Smooth muscle cell of the brain vasculature (primary cell): ENCODE data around the gene THTPA.

Source experiments
- DNase-seq: peaks from one replicate; pipeline ENCODE4 v3.0.0-alpha.2; 2012; ENCODE audit warnings: low read depth, low spot score

The THTPA gene

DNA sequence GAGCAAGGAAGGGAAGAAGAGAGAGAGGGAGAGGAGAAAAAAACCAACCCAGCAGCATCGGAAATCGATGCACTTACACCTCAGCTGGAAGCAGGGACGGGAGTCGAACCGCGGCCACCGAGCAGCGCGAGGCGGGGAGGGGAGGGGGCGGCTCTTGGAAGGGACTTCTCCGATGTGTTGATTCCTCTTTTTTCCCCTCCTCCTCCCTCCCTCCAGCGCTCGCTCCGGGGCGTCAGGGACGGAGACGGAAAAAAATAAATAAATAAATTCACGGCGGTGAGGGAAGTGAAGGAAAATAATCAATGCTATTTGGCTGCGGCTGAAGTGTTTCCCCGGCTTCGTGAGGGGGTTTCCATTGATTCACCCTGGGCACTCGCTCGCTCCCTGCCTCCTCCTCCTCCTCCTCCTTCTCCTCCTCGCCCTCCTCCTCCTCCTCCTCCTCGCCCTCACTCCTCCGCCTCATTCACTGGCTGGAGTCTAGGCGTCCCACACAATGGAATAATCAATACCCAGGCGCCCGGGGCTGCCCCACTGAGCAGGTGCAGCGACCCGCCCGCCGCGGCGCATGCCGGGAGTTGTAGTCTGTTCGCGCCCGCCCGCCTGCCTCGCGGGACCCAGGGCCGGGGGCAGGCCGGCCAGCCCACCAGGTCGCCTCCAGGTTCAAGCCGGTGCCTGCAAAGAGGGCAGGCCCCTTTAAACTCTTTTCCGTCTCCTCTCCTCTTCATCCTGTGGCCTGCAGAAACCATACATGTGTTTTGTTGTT is 4.6 kb upstream of the THTPA start, which contains the start of gene ZFHX2:
TSS of gene ZFHX2 (minus strand) at position 500 of the 763 bp plus-strand sequence. CDS start 16,440 bp downstream, outside the sequence.
- DNase-seq, result no peak

DNA sequence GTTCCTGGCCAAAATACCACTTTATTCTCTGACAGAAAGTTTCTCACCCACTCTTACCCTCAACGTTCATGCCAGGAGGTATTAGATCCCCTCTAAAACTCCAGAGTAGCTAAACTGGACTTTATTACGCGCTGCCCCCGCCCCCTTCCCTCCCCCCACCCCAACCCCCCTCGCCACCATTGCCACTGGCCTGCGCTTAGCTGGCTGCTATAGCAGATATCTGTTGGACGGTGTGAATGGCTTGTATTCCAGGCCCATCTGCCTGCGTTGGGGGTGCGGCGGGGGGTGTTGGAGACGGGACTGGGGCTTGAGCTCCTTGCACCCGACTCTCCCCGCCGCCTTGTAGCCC is 564 bp upstream of the THTPA start:
- DNase-seq, result no peak

DNA sequence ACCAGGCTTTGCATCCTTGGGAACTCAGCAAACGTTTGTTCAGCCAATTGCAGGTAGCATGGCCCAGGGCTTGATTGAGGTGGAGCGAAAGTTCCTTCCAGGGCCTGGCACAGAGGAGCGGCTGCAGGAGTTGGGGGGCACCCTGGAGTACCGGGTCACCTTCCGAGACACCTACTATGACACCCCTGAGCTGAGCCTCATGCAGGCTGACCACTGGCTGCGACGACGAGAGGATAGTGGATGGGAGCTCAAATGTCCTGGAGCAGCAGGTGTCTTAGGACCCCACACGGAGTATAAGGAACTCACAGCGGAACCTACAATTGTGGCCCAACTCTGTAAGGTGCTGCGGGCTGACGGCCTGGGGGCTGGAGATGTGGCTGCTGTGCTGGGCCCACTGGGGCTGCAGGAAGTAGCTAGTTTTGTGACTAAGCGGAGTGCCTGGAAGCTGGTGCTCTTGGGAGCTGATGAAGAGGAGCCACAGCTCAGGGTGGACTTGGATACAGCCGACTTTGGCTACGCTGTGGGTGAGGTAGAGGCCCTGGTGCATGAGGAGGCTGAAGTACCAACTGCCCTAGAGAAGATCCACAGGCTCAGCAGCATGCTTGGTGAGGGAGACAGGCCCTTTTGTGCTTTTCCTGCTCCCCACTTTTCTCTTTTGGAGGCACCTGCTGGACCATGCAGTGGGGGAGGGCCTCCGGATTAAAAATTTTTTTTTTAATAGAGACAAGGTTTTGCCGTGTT is 799 bp downstream of the THTPA start:
- no peak for DNase-seq

DNA sequence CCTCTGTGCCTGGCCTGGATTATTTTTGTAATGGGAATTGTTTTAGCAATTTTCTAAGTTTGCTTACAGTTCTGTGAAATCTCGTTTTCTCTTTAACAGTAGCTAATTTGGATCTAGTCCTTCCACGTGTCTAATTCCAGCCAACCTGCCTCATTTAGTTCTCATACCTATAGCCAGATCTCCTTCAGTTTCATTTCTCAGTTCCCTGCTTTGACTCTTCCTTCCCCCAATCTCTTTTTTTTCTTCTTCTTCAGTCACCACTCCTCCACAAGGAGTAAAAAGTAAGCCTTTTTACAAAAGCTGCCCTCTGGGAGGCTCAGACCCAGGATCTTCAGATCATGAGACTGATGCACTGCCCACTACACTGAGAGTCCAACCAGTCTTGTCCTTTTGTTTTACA is 1.4 kb downstream of the THTPA start:
- no peak for DNase-seq

DNA sequence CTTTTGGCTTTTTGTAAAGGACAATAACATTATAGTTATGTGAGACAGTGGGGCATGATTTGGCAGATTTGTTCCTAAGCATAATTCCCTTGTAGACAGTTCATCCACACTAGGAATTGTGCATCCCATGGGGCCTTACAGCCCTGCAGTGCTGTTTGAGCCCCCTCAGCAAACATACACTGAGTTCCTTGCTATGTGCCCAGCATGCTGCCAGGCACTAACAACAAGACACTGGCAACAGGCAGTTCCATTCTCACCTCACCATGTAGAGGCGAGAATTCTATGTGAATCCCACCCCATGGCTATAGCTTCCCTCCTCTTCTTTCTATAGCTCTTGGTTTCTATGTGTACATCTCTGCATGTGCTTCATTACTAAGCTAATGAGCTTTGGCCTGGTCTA is 1.9 kb downstream of the THTPA start:
- no peak for DNase-seq

DNA sequence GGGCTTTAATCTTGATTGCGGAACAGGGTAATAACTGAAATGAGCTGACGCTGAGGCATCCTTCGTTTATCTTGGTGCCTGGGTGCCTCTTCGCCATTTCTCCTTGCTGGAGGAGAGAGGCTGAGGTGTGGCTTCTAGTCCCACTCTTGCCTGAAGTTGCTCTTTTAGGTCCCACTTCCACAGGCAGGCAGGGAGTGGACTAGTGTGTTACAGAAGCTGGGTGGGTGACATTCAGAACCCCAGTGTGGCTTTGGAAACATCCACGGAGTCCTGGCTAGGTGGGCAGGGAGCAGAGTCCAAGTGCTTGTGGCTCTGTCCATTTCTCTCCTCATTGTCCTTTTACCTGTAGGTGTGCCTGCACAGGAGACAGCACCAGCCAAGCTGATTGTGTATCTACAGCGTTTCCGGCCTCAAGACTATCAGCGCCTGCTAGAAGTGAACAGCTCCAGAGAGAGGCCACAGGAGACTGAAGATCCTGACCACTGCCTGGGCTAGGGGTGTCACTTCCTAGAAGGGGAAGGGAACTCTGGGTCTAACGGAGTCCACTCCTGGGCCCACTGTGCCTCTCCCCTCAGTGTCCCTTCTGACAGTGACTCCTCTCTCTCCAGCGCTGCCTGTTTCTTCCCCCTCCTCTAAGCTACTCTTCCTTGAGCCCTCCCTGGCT is 2.4 kb downstream of the THTPA start:
- DNase-seq, result no peak

DNA sequence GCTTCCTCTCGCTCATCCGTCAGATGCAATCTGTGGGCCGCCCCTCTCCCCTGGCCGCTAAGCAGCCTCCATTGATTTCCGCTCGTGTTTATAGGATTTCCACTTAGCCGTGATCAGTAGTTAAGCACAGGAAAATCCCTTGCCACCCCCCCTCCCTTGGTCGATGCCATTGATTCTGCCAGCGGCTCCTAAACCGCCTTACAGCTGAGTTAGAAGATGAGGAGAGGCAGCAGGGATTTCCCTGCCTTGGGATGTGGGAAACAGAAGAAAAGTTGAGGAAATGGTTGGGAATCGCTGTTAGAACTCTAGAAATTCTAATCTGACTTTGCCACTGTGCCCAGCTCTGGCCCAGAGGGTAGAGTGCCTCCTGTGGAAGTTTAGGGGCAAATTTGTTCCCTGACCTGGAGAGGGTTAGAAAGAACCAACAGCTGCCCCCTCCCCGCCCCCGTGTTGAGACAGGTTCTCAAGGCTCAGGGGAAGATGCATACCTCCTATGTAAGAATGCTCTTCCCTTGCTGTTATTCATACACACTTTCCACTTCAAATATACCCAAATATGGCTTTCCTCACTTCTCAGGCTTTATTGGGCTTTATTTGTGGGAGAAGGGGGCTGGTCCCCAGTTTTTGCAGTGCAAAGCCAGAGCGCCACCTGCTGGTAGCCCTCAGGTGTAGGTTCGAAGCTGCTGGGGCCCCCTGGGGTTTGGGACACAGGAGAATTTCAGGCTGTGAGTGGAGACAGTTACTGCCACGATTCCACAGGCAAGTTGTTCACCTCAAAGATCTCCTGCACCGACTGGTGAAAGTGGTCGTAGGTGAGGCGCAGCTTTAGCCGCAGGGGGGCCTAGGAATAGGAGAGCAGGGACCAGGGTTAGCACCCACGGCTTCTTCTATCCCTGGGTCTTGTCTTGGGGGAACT is 3.2 kb downstream of the THTPA start:
- no peak for DNase-seq

DNA sequence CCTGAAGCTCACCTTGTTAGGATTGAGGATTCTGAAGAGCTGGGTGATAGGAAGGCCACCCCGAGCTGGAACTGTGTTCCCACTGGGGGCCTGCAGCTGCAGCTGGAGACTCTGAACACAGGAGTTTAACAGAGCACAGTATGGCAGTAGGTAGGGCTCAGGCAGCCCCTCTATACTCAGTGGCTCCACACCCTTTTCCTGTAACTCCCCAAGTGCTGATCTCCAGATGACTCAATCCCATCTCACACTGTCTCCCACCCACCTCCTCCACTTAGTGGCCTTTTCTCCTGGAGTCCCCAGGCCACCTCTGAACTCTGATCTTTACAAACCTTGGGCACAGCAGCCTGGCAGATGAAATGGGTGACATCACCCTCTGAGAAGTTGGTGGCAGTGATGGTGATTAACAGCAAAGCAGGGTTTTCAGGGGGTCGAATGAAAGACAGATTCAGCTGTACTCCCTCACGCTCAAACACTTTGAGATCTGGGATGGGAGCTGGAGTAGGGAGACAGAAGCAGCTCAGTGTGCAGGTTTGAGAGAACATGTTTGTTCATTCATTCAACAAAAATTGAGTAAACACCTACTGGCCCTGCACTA is 4.0 kb downstream of the THTPA start:
- DNase-seq, result no peak

DNA sequence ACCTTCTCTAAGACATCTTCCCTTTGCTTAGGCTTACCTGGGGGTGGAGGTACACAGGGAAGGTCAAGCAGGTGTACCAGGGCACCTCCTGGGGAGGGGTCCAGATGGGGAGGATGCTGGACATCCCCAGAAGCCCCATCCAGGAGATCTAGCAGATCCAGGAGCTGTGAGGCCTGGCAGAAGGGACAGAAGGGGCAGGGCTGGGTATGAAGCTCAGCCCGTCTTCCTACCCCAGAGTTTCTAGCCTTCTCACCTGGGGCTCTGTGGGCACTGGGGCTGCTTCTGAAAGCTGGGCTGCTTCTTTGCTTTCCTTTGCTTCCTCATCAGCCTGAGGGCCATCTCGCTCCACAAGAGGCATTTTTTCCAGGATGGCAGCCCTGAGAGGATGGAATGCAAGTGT is 5.2 kb downstream of the THTPA start:
- DNase-seq, result no peak

DNA sequence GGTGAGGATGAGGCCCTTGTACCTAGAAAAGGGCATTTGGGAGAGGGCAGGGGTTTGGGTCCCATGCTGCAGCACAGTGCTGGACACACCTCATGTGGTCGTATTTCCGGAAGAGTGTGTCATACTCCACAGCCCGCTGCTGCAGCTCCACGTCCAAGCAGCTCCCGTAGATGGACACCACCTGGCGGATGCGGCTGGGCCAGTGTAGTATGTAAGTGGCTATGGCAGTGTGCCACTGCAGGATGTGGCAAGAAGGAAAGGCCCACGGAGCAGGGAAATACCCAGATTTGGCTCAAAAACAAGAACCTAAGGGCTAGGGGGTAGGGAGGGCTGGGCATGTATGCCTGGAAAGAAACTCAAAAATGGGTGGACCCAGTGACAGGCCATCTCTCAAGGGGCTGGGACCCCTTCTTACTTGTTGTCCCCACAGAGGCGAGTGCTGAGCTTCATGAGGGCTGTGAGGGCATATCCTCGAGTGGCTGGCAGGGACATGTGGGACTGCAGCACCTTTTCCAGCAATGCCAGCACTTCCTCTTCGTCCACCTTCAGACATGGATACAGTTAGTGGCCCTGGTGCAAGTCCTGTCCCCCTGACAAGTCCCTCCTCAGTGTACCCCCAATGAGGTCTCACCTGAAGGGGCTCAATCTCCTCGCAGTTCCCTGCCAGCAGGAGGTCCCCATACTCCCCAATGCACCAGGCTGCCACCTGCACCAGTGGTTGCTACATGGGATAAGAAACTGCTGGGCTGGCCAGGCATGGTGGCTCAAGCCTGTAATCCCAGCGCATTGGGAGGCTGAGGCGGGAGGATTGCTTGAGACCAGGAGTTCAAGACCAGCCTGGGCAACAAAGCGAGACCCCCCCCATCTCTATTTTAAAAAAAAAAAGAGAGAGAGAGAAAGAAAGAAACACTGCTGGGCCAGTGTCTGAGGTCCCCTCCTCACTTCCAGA is 6.1 kb downstream of the THTPA start:
- no peak for DNase-seq

DNA sequence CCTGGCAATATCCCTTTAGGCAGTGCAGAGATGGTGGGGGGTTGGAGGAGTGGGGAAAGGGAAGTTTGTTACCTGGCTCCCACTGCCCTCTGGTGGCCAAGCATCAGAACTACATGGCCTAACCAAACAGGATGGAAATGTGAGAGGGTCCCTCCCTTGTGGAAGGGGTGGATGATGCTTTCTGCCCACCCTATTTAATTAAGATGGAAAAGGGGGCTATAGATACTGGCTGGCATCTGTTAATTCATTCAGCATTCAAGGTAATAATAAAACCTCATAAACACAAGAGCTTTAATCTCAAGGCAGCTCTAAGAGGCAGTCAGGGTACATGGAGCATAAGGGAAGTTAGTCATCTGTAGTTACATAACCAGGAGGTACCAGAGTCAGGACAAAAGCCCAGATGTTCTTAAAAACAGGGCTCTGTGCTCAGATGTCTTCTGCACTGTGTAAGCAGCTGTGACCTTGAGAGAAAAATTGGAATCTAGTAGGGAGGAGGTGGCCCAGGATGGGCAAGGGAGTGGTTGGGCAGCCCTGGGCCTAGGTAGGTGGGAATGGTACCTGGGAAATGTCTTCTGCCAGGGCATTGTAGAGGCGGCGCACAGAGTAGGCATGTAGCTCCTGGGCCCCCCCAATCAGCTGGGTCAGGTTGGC is 6.9 kb downstream of the THTPA start:
- no peak for DNase-seq

DNA sequence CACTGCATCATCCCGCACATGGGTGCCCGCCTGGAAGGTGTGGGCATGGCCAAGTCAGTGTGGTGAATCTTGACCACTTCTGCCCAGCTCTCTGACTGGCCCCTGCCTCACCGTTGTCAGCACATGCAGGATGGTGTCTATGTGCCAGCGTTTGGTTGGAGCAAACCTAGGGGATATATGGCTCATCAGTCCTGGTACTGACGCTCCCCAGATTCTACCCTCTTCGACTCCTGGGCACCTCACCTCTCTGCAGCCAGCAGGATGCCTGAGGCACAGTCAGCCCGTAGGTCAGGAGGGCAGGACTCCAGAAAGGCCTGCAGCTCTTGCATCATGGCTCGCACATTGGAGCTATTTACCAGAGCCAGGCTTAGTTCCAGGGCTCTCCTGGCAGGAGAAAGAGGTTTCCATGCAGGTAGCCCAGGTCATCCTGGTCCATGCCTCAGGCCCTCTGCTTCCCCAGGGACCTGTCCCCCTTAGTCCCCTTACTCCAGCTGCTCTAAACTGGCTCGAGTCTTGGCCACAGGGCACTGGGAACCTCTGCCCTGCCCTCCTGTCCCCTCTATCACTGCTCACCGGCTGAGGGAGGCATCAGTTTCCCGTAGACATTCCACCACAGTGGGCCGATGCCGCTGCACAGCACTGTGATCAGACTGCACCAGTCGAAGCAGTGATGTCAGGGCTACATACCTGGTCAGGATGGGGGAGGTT is 7.6 kb downstream of the THTPA start:
- DNase-seq, result no peak

DNA sequence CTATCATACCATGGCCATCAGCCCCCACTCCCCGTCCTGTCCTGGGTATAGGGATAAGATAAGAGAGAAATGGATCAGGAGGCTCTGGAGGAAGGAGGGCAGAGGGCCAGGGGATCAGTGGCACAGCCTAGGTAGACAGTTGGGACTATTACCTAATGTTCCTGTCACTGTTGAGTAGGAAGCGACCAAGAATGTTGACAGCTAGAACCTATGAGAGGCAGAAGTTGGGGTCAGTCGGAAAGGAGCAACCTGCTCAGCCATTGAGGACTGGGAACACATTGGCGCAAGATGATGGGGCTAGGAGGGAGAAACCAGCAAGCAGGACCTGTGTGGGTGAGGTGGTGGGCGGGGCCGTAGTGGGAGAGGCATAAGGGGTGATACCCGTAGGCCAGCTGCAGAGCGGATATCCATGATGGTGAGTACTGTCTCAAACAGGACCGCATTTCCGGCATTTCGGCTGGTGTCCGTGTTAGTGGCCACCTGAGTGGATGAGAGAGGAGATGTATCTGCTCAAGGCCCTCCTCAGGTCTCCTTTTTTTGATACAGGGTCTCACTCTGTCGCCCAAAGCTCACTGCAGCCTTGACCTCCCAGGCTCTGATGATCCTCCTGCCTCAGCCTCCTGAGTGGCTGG is 8.2 kb downstream of the THTPA start:
- no peak for DNase-seq

DNA sequence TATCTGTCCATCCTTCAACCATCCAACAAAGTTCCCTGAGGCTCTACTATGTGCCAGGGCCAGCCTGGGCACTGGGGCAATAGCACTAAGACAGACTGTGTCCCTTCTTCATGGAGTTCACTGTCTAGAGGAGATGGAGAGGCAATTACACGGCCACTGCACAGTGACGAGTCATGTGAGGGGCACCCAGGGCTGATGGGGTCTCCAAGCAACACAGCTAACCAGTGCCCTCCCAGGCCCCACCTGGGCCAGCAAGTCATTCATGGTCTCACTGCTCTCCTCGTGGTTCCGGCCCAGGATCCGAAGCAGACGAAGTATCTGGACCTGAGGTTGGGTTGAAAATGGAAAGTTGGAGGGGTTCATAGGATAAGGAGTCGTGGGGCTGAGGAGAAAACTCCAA is 8.8 kb downstream of the THTPA start:
- DNase-seq, result no peak

DNA sequence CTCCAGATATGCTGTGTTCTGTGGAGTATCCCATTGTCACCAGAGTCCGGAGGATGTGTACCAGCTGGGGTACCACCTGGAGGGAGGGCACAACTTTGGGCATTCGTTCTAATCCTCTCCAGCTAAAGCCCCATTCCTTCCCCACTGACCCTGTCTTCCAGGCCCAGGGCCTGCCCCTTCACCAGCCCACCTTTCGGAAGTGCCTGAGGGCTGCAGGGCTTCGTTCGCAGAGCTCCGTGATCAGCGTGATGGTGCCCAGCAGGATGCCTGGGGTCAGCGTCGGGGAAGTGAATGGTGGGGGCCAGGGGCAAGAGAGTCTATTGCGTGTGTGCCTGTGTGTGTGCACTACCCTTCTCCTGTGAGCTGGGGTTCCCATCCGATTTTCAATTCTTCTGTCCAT is 9.6 kb downstream of the THTPA start:
- no peak for DNase-seq

DNA sequence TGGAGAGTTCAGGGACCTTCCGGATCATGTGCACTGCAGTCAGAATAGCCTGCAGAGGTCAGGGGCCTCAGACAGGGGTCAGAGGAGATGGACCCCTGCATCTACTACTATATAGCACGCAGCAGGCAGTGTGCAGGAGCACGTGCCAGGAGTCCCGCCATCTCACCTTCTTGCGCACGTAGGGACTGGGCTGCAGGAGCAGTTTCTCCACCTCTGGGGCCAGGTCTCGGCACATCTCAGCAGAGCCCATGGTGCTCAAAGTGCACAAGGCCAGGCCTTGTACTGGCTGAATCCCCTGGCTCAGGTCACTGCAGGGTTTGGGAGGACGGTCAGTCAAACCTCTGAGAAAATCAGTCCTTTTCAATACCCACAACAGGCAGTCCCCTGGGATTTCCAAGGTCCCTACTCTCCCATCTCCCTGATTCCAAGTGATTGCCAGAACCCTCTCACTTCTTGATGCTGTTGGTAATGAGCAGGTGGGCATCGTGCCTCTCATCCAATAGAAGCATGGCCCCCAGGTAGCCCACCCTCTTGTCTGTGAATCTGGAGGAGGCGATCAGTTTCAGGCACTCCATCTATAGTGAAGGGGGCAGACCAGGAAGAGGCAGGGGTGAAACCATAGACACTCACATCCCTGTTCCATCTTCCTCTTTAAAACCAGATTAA is 10.2 kb downstream of the THTPA start:
- DNase-seq, result no peak

DNA sequence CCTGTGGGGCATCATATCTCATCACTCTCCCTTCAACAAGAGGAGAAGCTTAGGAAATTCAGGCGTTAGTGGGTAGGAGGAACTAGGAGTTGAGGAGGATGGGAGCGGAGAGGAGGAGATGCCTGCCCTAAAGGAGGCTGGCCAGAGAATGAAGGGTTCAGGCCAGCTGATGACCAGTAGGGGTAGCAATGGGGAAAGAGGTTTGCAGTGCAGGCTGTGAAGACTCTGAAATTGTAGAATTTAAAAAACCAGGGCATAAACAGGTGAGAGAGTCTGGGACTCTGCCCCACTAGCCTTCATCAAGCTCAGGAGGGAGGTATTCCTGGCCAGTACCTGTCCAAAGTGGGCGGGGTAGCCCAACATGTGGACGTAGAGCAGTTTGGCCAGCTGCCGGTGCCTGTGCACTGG is 10.7 kb downstream of the THTPA start:
- DNase-seq, result no peak
